Right lobe of liver (tissue), 6 donors: Measurements from ENCODE around the gene RAB38. TPM values are rescaled to one million over a fixed set of nuclear protein-coding genes. Genes with fewer than 3 reads are reported as not detected.

Experiments
- ATAC-seq, 4 donors: fragments of 200-7000 bp; cut with Tn5 transposase; one replicate each; pipeline ENCODE4 v1.9.1; 2020; ENCODE audit warnings: mild to moderate bottlenecking in 4 of 4, moderate library complexity in 4 of 4
- DNase-seq, 3 donors: peaks; one replicate each; pipeline ENCODE4 v3.0.0-alpha.2; 2020
- H3K27ac ChIP-seq, 3 donors: fragments of 200-600 bp; one replicate each; pipeline ENCODE4 v1.8.0; 2022
- H3K27me3 ChIP-seq, 2 donors: fragments of 200-600 bp; one replicate each; pipeline ENCODE4 v1.8.0; 2022
- H3K36me3 ChIP-seq, 4 donors: fragments of 200-600 bp; sonication (generic) in 1 of 4; one replicate each; pipeline versions ENCODE4 v1.5.1 to v1.8.0; 2017 to 2022; ENCODE audit warnings: control low read depth in 1 of 4
- H3K4me1 ChIP-seq, 4 donors: fragments of 200-600 bp; sonication (generic) in 1 of 4; one replicate each; pipeline versions ENCODE4 v1.5.1 to v1.8.0; 2017 to 2022; ENCODE audit warnings: control low read depth in 1 of 4
- H3K4me3 ChIP-seq, 3 donors: fragments of 200-600 bp; one replicate each; pipeline ENCODE4 v1.8.0; 2022
- H3K9me3 ChIP-seq, 4 donors: fragments of 200-600 bp; sonication (generic) in 1 of 4; one replicate each; pipeline versions ENCODE4 v1.5.1 to v1.8.0; 2017 to 2022; ENCODE audit warnings: control low read depth in 1 of 4
- CTCF ChIP-seq, 4 donors: fragments of 200-600 bp in 3 of 4; fragments of 450-650 bp in 1 of 4; IDR thresholded peaks; one replicate each; pipeline versions ENCODE4 v1.5.1 to v1.8.0; 2016 to 2022; ENCODE audit warnings: antibody characterized with exemption in 4 of 4, mild to moderate bottlenecking in 2 of 4
- POLR2A ChIP-seq: fragments of 450-650 bp; IDR thresholded peaks from one replicate; pipeline ENCODE4 v1.6.1; 2017; ENCODE audit warnings: antibody characterized with exemption, mild to moderate bottlenecking
- WGBS: methylation state at CpG from one replicate; pipeline ENCODE4 v1.1.6; 2018; ENCODE audit warnings: low coverage, low lambda C conversion rate; ENCODE audit not compliant: insufficient coverage; ENCODE audit errors: missing lambda C conversion rate; 5-methylcytosine and 5-hydroxymethylcytosine counted together
- intact Hi-C, 2 donors: fragments of 100-400 bp; cut with DNase I; formaldehyde crosslinking; loops; one replicate each; pipeline versions ENCODE4 v1.11.2 to v1.14.1; 2022
- total RNA-seq, 6 experiments: library from RNA; depleted of rRNA in 2 of 6; stranded (reverse); fragments of >200 nt in 2 of 6; fragmentation: NEBNext Ultra II Directional in 3 of 6; extraction: Animal tissue kit (Norgen Biotek cat#: 25700) in 3 of 6; gene quantifications; one replicate each; pipeline versions ENCODE4 v1.1.0 to v1.2.4, GENCODE V29; 2016 to 2023
- donor health status: DM: no; HTN: yes; CAD: no.
- donor health status: DM: no; HTN: no; CAD: no.
- donor health status: DM: no; HTN: no; CAD: no.
- donor health status: DM: no; HTN: yes; CAD: no.
- donor health status: DM: no; HTN: yes; CAD: no.

The RAB38 gene
- total RNA-seq, 6 experiments from 2014 or later: 0.19 to 1.0 (median 0.70) TPM

GRCh38 chr11:88139865-88140264 is 35.4 kb downstream of the RAB38 start:
- H3K4me3 ChIP-seq: no peak overlapping the region
- no peak for DNase-seq
- TF ChIP-seq POLR2A: no peak
- TF ChIP-seq CTCF (IDR thresholded peaks at IDR 0.05): no peak
- H3K4me1 ChIP-seq: no peaks in the 10 kb centered on the region
- intact Hi-C loops: no loop called here
- H3K36me3 ChIP-seq: no peaks in the 10 kb centered on the region
- no peak overlapping the region for H3K27ac ChIP-seq
- H3K27me3 ChIP-seq: no peaks in the 10 kb centered on the region
- 64% methylated on average over 1 of the region's 1 CpG for WGBS
- ATAC-seq: no peak
- H3K9me3 ChIP-seq: no peaks in the 10 kb centered on the region

GRCh38 chr11:88131764-88132470 is 43.3 kb downstream of the RAB38 start:
- no peak overlapping the region for H3K27ac ChIP-seq
- ATAC-seq: no peak
- intact Hi-C loops: no loop called here
- no peak for TF ChIP-seq CTCF (IDR thresholded peaks at IDR 0.05)
- no peak for TF ChIP-seq POLR2A
- no peaks in the 10 kb centered on the region for H3K4me1 ChIP-seq
- DNase-seq: no peak
- H3K4me3 ChIP-seq: no peak overlapping the region
- no peaks in the 10 kb centered on the region for H3K36me3 ChIP-seq
- no peaks in the 10 kb centered on the region for H3K27me3 ChIP-seq
- WGBS: 47% methylated on average over 3 of the region's 3 CpGs
- H3K9me3 ChIP-seq: no peaks in the 10 kb centered on the region

GRCh38 chr11:88122956-88123355 is 52.3 kb downstream of the RAB38 start:
- Histone ChIP-seq H3K27ac (no peak overlapping the region), H3K27me3 (no peaks in the 10 kb centered on the region), H3K4me1 (no peaks in the 10 kb centered on the region), H3K36me3 (no peaks in the 10 kb centered on the region), H3K9me3 (no peaks in the 10 kb centered on the region), H3K4me3 (no peak overlapping the region)
- TF ChIP-seq POLR2A: no peak
- 71% methylated on average over 4 of the region's 4 CpGs for WGBS
- intact Hi-C loops: no loop called here
- DNase-seq (no peak), ATAC-seq (no peak)

GRCh38 chr11:88119561-88119960 is 55.7 kb downstream of the RAB38 start:
- H3K27me3 ChIP-seq: no peaks in the 10 kb centered on the region
- no peaks in the 10 kb centered on the region for H3K9me3 ChIP-seq
- TF ChIP-seq CTCF (IDR thresholded peaks at IDR 0.05) (no peak), POLR2A (no peak)
- H3K4me1 ChIP-seq: no peaks in the 10 kb centered on the region
- intact Hi-C loops: no loop called here
- H3K27ac ChIP-seq: no peak overlapping the region
- DNase-seq (no peak), ATAC-seq (no peak)
- 27% methylated on average over 2 of the region's 2 CpGs for WGBS
- no peak overlapping the region for H3K4me3 ChIP-seq
- H3K36me3 ChIP-seq: no peaks in the 10 kb centered on the region

- Histone ChIP-seq H3K4me1 (no peaks in the 10 kb centered on the region), H3K27ac (no peak overlapping the region), H3K36me3 (no peaks in the 10 kb centered on the region), H3K27me3 (no peaks in the 10 kb centered on the region), H3K9me3 (no peaks in the 10 kb centered on the region), H3K4me3 (no peak overlapping the region)
- WGBS: 92% methylated on average over 1 of the region's 1 CpG
- TF ChIP-seq CTCF (IDR thresholded peaks at IDR 0.05) (no peak), POLR2A (no peak)
- intact Hi-C loops: no loop called here
- no peak for DNase-seq
- ATAC-seq: no peak
Observed at GRCh38 chr11:88117281-88117858, 57.9 kb downstream of the RAB38 start.
